Heart left ventricle (tissue), 16 donors: Measurements from ENCODE around the gene KANSL3. TPM values are rescaled to one million over a fixed set of nuclear protein-coding genes. Genes with fewer than 3 reads are reported as not detected.

Experiments
- ATAC-seq, 4 donors: fragments of 200-7000 bp; cut with Tn5 transposase; one replicate each; pipeline ENCODE4 v1.9.1; 2020 to 2022; ENCODE audit warnings: moderate library complexity in 4 of 4, mild to moderate bottlenecking in 3 of 4, moderate number of reproducible peaks in 1 of 4
- DNase-seq, 5 donors: peaks; one replicate each; pipeline ENCODE4 v3.0.0-alpha.2; 2020
- H3K27ac ChIP-seq, 12 donors: fragments of 200-600 bp; sonication (generic) in 4 of 12; one replicate each; pipeline versions ENCODE4 v1.5.0 to v1.8.0; 2016 to 2022; ENCODE audit warnings: mild to moderate bottlenecking in 2 of 12
- H3K27me3 ChIP-seq, 9 donors: fragments of 200-600 bp; sonication (generic) in 2 of 9; one replicate each; pipeline versions ENCODE4 v1.5.1 to v1.8.0; 2016 to 2022; ENCODE audit warnings: mild to moderate bottlenecking in 3 of 9
- H3K36me3 ChIP-seq, 9 donors: fragments of 200-600 bp; sonication (generic) in 2 of 9; one replicate each; pipeline versions ENCODE4 v1.5.0 to v1.8.0; 2018 to 2022; ENCODE audit warnings: mild to moderate bottlenecking in 2 of 9
- H3K4me1 ChIP-seq, 12 donors: fragments of 200-600 bp; sonication (generic) in 4 of 12; one replicate each; pipeline versions ENCODE4 v1.5.0 to v1.8.0; 2016 to 2022; ENCODE audit warnings: mild to moderate bottlenecking in 3 of 12
- H3K4me3 ChIP-seq, 12 donors: fragments of 200-600 bp; sonication (generic) in 4 of 12; one replicate each; pipeline versions ENCODE4 v1.5.0 to v1.8.0; 2017 to 2022; ENCODE audit warnings: mild to moderate bottlenecking in 9 of 12, moderate library complexity in 4 of 12
- H3K9me3 ChIP-seq, 12 donors: fragments of 200-600 bp; sonication (generic) in 4 of 12; one replicate each; pipeline versions ENCODE4 v1.5.0 to v1.8.0; 2016 to 2022; ENCODE audit warnings: mild to moderate bottlenecking in 1 of 12
- POLR2A ChIP-seq, 2 donors: fragments of 450-650 bp; IDR thresholded peaks; one replicate each; pipeline ENCODE4 v1.6.1; 2017; ENCODE audit warnings: antibody characterized with exemption in 2 of 2, mild to moderate bottlenecking in 2 of 2, moderate library complexity in 2 of 2
- WGBS, 4 donors: extraction: QIAGEN DNeasy Blood & Tissue Kit in 2 of 4; methylation state at CpG; one replicate each; pipeline versions ENCODE4 v1.1.5 to v1.1.7; 2013 to 2018; 5-methylcytosine and 5-hydroxymethylcytosine counted together
- intact Hi-C, 10 donors: fragments of 100-400 bp; cut with DNase I; formaldehyde crosslinking; loops; one replicate each; pipeline versions ENCODE4 v1.11.1 to v1.14.2; 2022
- polyA plus RNA-seq, 2 donors: library from polyadenylated mRNA; stranded (reverse); fragments of 200-250 nt; gene quantifications; one replicate each; pipeline ENCODE4 v1.2.3, GENCODE V29; 2013
- total RNA-seq, 9 donors: library from RNA; depleted of rRNA in 2 of 9; stranded (reverse); fragments of >200 nt in 2 of 9; fragmentation: NEBNext Ultra II Directional in 3 of 9; extraction: Animal tissue kit (Norgen Biotek cat#: 25700) in 3 of 9; gene quantifications; one replicate each; pipeline versions ENCODE4 v1.1.0 to v1.2.4, GENCODE V29; 2016 to 2023
- TF ChIP-seq, protein P1 (sequence below), 12 donors: fragments of 200-600 bp; sonication (generic) in 4 of 12; IDR thresholded peaks; one replicate each; pipeline versions ENCODE4 v1.5.0 to v1.8.0; 2018 to 2022; ENCODE audit warnings: antibody characterized with exemption in 12 of 12, mild to moderate bottlenecking in 5 of 12
- donor health status: ischemic (EF 13 %, LVEDD 7.1; RV severe dilation, severe dysfunction).
- donor health status: healthy with polysubstance abuse.
- donor health status: DM: no; HTN: yes; CAD: no.
- donor health status: DM: no; HTN: no; CAD: no.
- donor health status: ischemic (EF 25% LVEDD 6.9; RV normal size, moderate dysfunction).
- donor health status: ischemic (EF 25% LVEDD 5.7; RV mildly dilated, moderate dysfunction).
- donor health status: healthy.
- donor health status: DM: yes; HTN: yes; CAD: no.
- donor health status: ischemic (EF 35%, LVEDD 5.7; RV mildly dilated, moderate dysfunction).
- donor health status: nonischemic (EF 11% LVEDD 7.7; RV severe dilation, severe dysfunction).
- donor health status: DM: yes; HTN: yes; CAD: no.
- donor health status: PGD.
- donor health status: ischemic (EF 29% LVEDD 5.4; RV normal size, mild dysfunction).
- donor health status: nonischemic (EF 23%, LVEDD 6.1; RV moderate dilation, normal function).

The KANSL3 gene
- total and polyA plus RNA-seq, 11 donors, result 13.8 to 38.0 (median 30.3) TPM

DNA sequence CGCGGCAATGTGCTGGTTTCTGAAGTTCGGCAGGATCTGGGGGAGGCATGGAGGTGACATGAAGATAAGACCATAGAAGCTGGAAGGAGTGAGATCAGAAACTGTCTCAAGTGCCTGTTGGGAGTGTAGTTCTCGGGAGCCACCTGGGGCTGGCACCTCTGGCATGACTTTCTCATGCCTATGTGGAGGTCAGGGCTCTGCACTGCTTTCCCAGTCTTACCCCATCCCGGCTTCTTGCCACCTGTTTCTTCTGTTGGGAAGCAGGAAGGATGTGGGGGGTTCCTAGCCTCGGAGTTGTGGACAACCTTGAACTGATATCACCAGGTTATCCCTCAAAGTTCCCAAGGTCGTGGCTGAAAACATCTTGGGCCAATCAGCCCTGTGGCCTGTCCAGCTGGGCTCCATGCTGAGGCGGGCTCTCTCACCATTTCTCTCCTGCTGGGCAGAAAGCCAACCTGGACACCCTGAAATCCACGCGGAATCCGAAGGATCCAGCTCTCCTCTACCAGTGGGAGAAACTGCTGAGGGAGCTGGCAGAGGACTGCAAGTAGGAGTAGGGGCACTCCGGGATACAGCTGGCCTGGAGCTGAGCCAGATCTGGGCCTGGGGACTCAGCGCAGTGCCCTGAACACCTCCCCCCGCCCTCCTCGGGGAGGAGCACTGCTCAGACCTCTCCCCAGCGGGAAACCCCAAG is 46.9 kb upstream of the KANSL3 start:
- TF ChIP-seq, protein P1, sequence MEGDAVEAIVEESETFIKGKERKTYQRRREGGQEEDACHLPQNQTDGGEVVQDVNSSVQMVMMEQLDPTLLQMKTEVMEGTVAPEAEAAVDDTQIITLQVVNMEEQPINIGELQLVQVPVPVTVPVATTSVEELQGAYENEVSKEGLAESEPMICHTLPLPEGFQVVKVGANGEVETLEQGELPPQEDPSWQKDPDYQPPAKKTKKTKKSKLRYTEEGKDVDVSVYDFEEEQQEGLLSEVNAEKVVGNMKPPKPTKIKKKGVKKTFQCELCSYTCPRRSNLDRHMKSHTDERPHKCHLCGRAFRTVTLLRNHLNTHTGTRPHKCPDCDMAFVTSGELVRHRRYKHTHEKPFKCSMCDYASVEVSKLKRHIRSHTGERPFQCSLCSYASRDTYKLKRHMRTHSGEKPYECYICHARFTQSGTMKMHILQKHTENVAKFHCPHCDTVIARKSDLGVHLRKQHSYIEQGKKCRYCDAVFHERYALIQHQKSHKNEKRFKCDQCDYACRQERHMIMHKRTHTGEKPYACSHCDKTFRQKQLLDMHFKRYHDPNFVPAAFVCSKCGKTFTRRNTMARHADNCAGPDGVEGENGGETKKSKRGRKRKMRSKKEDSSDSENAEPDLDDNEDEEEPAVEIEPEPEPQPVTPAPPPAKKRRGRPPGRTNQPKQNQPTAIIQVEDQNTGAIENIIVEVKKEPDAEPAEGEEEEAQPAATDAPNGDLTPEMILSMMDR (IDR thresholded peaks at IDR 0.05), result no peak
- no peak for TF ChIP-seq POLR2A (IDR thresholded peaks at IDR 0.05)
- no peak for DNase-seq
- peak in 1 of 4 donors; percentile 13 for ATAC-seq
- no peaks in the 10 kb centered on the region for H3K36me3 ChIP-seq
- WGBS, 4 donors, result 45 to 58% (median 54%) methylated on average over 15 to 16 of the region's 16 CpGs
- no peaks in the 10 kb centered on the region for H3K27me3 ChIP-seq
- no peaks in the 10 kb centered on the region for H3K9me3 ChIP-seq
- intact Hi-C loops, result no loop called here
- H3K4me1 ChIP-seq, result peaks cover 0 to 20% (median 10%) of the 10 kb centered on the region in 12 donors
- H3K4me3 ChIP-seq, result no peak overlapping the region
- H3K27ac ChIP-seq, result no peak overlapping the region

DNA sequence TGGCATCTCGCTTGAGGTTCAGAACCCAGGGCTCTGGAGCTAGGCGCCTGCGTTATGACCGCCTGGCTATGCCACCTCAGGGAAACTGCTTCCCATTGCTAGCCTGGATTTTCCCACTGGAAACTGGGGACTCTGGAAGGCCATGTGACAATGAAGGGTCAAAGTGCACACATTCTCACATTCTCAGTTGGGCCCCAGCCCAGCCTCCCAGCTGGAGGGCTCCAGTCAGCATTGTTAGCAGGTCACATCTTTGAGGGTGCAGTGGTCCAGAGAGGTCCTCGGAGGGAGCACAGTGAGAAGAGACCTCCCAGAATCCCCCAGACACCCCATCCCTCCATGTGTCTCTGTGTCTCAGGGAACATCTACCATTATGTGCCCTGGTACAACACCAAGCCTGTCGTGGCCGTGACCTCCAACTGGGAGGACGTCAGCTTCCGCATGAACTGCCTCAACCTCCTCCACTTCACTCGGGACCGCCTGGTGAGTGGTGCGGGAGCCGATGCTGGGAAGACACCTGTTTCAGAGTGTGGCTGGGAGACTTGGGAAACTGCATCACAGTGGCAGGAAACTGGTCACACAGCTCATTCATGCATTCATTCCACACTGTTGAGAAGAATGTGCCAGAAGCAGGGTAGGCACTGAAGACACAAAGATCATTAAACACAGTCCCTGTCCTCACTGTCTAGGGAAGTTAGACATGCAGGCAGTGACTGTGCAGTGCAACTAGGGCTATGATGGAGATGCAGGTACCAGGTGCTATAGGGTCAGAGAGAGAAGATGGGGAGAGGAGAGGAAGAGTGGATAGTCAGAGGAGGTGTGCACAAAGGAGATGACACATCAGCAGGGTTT is 46.1 kb upstream of the KANSL3 start:
- Histone ChIP-seq H3K36me3 (no peaks in the 10 kb centered on the region), H3K4me3 (no peak overlapping the region), H3K27me3 (no peaks in the 10 kb centered on the region), H3K4me1 (peaks cover 0 to 24% (median 10%) of the 10 kb centered on the region in 12 donors), H3K9me3 (no peaks in the 10 kb centered on the region), H3K27ac (no peak overlapping the region)
- 93 to 95% (median 94%) methylated on average over 13 of the region's 13 CpGs for WGBS, 4 donors
- ATAC-seq (no peak), DNase-seq (no peak)
- intact Hi-C loops, result no loop called here
- TF ChIP-seq, protein P1 (IDR thresholded peaks at IDR 0.05), result no peak
- TF ChIP-seq POLR2A (IDR thresholded peaks at IDR 0.05), result no peak

DNA sequence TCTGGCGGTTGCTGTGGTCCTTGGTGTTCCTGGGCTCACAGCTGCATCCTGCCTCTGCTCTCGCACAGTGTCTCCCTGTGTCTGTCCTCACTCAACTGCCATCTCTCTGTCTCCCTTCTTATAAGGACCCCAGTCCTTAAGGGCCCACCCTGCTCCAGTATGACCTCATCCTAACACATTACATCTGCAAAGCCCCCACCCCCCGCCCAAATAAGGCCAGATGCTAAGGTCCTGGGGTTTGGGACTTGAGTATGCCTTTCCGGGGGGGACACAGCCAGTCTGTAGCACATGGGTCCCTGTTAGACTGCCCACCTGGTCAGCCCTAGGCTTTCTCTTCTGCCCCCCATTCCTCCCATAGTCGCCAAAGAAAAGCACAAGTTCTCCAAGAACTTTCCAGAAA is 45.2 kb upstream of the KANSL3 start:
- intact Hi-C loops, result no loop called here
- WGBS, 4 donors, result 84 to 87% (median 86%) methylated on average over 5 of the region's 5 CpGs
- DNase-seq (peak in 1 of 5 donors; percentile 15), ATAC-seq (no peak)
- no peak for TF ChIP-seq POLR2A (IDR thresholded peaks at IDR 0.05)
- TF ChIP-seq, protein P1 (IDR thresholded peaks at IDR 0.05), result no peak
- Histone ChIP-seq H3K4me3 (no peak overlapping the region), H3K4me1 (peaks cover 0 to 24% (median 10%) of the 10 kb centered on the region in 12 donors), H3K36me3 (no peaks in the 10 kb centered on the region), H3K27me3 (no peaks in the 10 kb centered on the region), H3K27ac (no peak overlapping the region), H3K9me3 (no peaks in the 10 kb centered on the region)

DNA sequence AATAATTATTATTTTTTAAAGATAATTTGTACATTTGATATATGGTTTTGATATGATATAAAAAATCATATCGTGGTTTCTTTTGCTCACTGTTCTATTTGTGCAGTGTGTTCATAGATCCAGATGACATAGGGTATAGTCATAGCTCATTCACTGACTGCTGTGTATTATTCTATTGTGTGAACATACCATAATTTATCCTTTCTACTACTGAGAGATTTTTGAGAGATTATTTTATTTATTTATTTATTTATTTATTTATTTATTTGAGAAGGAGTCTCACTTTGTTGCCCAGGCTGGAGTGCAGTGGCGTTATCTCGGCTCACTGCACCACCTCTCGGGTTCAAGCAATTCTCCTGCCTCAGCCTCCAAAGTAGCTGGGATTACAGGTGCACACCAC is 43.4 kb upstream of the KANSL3 start:
- TF ChIP-seq POLR2A (IDR thresholded peaks at IDR 0.05), result no peak
- TF ChIP-seq, protein P1 (IDR thresholded peaks at IDR 0.05), result no peak
- no peak overlapping the region for H3K27ac ChIP-seq
- no peaks in the 10 kb centered on the region for H3K27me3 ChIP-seq
- WGBS, 4 donors, result 91 to 98% (median 93%) methylated on average over 4 of the region's 4 CpGs
- ATAC-seq (no peak), DNase-seq (no peak)
- no peaks in the 10 kb centered on the region for H3K9me3 ChIP-seq
- peaks cover 0 to 24% (median 10%) of the 10 kb centered on the region in 12 donors for H3K4me1 ChIP-seq
- H3K4me3 ChIP-seq, result no peak overlapping the region
- intact Hi-C loops, result no loop called here
- H3K36me3 ChIP-seq, result no peaks in the 10 kb centered on the region
